GM19193 (cell line): ENCODE data around the gene WNT3A.

ENCODE experiments used
- POLR2A ChIP-seq: IDR thresholded peaks from 4 replicates; pipeline ENCODE4 v1.6.1; 2011; ENCODE audit not compliant: insufficient read depth, insufficient read length; ENCODE audit errors: extremely low read depth

Gene WNT3A

GRCh38 chr1:228037401-228038386 lies 30.9 kb downstream of the WNT3A start:
- no peak for TF ChIP-seq POLR2A

GRCh38 chr1:228038387-228039005 lies 31.7 kb downstream of the WNT3A start:
- no peak for TF ChIP-seq POLR2A

DNA sequence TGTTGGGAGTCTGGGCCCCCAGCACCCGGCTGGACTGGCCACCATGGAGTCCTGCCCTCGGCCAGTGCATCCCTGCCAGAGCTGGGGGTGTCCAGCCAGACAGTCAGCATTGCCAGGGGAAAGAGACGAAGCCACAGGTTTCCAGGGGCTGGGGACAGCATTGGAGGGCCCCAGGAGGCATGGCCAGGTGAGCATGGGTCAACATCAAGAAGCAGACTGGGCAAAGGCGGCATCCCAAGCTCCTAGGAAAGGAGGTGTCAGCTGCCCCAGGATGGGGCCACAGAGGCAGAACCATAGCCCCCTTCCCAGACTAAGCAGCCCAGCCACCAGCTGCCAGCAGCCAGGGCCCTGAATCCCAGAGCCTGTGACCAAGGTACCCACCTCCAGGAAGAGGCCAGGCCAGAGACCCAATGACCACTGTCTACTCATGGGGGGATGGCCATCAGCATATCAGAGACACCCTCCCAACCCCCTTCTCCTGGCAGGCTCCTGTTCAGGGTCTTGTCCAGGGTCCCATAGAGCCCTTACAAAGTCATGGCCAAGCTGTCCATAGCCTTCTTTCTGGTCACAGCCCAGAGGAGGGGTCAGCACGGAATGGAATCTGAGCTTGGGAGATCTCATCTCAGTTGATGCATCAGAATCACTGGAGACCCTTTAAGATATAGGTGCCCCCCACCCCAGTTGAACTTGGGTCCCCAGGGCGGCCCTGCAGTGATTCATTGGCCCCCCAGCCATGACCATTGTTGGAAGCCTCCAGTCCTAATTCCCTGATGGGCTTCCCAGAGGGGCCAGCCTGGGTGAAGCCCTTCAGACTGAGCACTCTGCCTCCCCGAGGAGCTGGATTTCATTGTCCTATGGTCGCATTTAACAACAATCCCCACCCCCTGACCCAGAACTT lies 32.5 kb downstream of the WNT3A start:
- TF ChIP-seq POLR2A: no peak

GRCh38 chr1:228039986-228040385 lies 33.2 kb downstream of the WNT3A start:
- TF ChIP-seq POLR2A: no peak

DNA sequence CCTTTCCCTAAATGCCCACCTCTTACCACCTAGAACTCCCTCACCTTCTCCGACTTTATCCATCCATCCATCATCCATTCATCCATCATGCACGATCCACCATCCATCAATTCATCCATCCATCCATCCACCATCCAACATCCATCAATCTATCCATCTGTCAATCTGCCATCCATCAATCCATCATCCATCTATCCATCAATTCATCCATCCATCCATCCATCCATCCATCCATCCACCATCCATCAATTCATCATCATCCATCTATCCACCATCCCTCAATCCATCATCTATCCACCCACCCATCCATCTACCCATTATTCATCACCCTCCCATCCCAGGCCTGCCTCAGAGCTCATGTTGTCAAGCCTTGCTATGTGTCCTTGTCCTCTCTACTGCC lies 34.5 kb downstream of the WNT3A start:
- no peak for TF ChIP-seq POLR2A

- TF ChIP-seq POLR2A: no peak
Observed at GRCh38 chr1:228042508-228042907, 35.7 kb downstream of the WNT3A start.

- no peak for TF ChIP-seq POLR2A
Observed at GRCh38 chr1:228043281-228043848, 36.6 kb downstream of the WNT3A start.

DNA sequence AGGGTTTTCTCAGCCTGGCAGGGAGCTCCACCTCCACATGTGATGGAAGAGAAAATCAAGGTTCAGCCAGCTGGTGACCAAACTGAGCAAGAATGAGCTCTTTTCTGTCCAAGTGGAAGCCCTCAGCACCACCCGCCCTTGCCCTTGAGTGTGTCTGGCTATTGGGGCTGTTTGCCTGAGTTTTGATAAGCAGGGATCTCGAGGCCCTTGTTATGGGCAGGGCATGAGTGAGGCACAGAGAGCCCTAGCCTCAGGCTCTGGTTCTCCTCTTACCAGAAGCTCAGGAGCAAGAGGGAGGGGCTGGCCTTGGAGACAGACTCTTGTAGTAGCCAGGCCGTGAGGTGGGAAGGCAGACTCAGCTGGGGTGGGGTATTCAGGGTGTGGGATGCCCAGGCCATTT lies 38.2 kb downstream of the WNT3A start:
- no peak for TF ChIP-seq POLR2A

DNA sequence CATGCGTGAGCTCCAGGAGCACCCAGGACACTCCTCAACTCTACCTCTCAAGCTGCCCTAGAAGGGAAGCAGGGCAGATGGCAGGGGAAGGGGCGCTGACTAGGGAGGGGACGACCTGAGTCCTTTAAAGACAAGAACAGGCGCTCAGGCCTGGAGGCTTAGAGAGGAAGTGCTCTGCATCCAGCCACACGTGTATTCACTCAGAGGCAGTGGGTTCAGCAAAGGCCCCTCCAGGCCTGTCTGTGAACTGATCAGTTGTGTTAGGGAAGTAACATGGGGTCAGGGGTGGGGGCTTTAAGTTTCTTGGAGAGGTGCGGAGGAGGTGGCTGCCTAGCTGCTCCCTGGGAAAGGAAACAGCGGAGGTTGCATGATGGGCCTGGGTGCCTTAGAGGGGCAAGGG lies 38.6 kb downstream of the WNT3A start:
- TF ChIP-seq POLR2A: no peak

DNA sequence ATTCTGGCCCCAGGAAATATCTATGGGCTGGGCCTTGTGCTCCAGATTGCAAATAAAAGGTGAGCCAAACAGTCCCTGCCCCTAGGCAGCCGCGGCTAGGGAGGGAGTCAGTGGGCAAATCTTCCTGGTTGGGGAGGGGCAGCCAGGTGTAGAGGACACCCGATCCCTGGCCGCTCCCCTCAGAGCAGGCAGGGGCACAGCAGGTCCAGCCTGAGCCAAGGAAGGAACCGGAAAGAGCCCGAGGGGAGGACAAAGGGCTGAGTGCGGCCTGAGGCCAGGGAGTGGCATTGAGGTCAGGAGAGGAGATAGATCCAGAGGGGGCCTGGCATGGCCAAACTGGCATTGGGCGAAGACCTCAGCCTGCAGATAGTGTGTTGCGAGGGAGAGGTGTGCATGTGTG lies 39.1 kb downstream of the WNT3A start:
- no peak for TF ChIP-seq POLR2A

- no peak for TF ChIP-seq POLR2A
Observed at GRCh38 chr1:228046421-228047182, 39.8 kb downstream of the WNT3A start.

GRCh38 chr1:228047183-228047466 lies 40.3 kb downstream of the WNT3A start:
- no peak for TF ChIP-seq POLR2A

- no peak for TF ChIP-seq POLR2A
Observed at GRCh38 chr1:228048120-228048519, 41.3 kb downstream of the WNT3A start.

DNA sequence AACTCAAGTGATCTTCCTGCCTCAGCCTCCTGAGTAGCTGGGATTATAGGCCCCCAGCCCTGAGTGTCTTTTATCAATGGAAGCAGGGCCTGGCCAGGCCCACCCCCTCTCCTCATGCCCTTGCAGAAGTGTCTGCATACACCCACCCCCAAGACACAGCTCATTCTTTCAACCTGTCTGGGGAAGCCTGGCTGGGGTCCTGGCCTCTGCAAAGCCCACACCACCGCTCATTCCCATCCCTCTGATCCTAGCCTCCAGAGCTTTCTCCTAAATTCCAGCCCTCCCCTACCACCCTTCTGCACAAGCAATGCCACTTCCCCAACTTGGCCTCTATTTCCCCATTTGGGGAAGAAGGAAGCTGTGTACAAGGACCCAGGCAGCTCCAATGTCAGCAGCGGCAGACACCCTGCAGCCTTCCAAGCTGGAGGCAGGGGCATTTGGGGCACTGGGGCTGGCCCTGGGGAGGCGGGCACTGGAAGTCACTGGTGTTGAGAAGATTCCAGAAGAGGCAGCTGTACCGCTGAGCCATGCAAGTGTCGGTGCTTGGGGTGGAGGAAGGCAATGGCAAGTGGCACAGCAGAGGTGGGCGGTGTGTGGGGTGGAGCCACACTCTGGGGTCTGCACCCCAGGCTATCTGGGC lies 42.0 kb downstream of the WNT3A start:
- TF ChIP-seq POLR2A: no peak
